ENCODE measurements around the gene ASTN1. TPM values are rescaled to one million over a fixed set of nuclear protein-coding genes. Genes with fewer than 3 reads are reported as not detected.

ASTN1 gene
- total RNA-seq, 1 experiment from 2014 or later: not detected

DNA sequence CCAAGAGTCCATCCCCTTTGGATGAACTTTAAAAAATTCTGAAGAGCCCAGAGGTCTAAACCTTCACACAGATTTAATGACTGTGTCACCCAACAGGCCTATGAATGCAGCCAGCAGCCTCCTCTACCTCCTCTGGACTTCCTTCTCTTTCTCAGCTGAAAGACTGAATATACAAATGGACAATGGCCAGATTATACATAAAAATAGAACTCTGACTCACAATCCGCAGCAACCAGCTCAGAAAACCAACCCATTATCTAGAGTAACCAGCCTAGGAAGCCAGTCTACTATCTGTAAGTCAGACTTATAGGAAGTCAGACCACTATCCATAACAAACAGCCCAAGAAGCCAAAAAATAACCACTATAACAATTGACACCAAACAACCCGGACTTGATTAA, 224.5 kb downstream of the ASTN1 start:
- H3K9me2 ChIP-seq (replicated peaks; ENCODE audit: low read length): no peaks in the 10 kb centered on the region
- H3K4me2 ChIP-seq (ENCODE audit: low read length): no peak overlapping the region
- no peaks in the 10 kb centered on the region for H3K9me3 ChIP-seq (ENCODE audit: low read length)
- BruUV-seq (replicated peaks): no TSS peak
- DNase-seq (peak; percentile 8), ATAC-seq (no peak)
- H3K4me1 ChIP-seq (ENCODE audit: insufficient read depth, low read length): no peaks in the 10 kb centered on the region
- ChIA-PET POLR2A (ENCODE audit: unreplicated experiment) (no interaction called here), CTCF (no interaction called here)
- no peaks in the 10 kb centered on the region for H3F3A ChIP-seq (ENCODE audit: low read length, unreplicated experiment)
- H3K36me3 ChIP-seq (ENCODE audit: low read depth, low read length): no peaks in the 10 kb centered on the region
- no peaks in the 10 kb centered on the region for H4K20me1 ChIP-seq (ENCODE audit: low read length)
- no peaks in the 10 kb centered on the region for H3K27me3 ChIP-seq (ENCODE audit: low read length)
- intact Hi-C loops (cut with micrococcal nuclease): no loop called here
- no peak overlapping the region for H3K9ac ChIP-seq (ENCODE audit: low read length)
- H3K4me3 ChIP-seq (ENCODE audit: low read length): no peak overlapping the region
- no peak overlapping the region for H3K27ac ChIP-seq (ENCODE audit: low read length)
- TF ChIP-seq, protein P1, sequence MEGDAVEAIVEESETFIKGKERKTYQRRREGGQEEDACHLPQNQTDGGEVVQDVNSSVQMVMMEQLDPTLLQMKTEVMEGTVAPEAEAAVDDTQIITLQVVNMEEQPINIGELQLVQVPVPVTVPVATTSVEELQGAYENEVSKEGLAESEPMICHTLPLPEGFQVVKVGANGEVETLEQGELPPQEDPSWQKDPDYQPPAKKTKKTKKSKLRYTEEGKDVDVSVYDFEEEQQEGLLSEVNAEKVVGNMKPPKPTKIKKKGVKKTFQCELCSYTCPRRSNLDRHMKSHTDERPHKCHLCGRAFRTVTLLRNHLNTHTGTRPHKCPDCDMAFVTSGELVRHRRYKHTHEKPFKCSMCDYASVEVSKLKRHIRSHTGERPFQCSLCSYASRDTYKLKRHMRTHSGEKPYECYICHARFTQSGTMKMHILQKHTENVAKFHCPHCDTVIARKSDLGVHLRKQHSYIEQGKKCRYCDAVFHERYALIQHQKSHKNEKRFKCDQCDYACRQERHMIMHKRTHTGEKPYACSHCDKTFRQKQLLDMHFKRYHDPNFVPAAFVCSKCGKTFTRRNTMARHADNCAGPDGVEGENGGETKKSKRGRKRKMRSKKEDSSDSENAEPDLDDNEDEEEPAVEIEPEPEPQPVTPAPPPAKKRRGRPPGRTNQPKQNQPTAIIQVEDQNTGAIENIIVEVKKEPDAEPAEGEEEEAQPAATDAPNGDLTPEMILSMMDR (conservative IDR thresholded peaks at IDR 0.05; ENCODE audit: low read depth, low read length): no peak
- TF ChIP-seq EZH2 (IDR thresholded peaks at IDR 0.05; ENCODE audit: low read length, unreplicated experiment): no peak
- no peak for TF ChIP-seq EZH2phosphoT487 (IDR thresholded peaks at IDR 0.05; ENCODE audit: borderline replicate concordance, low read length)
- no peaks in the 10 kb centered on the region for H3K79me2 ChIP-seq (ENCODE audit: low read length)
- H2AFZ ChIP-seq (ENCODE audit: low read length): no peak overlapping the region

DNA sequence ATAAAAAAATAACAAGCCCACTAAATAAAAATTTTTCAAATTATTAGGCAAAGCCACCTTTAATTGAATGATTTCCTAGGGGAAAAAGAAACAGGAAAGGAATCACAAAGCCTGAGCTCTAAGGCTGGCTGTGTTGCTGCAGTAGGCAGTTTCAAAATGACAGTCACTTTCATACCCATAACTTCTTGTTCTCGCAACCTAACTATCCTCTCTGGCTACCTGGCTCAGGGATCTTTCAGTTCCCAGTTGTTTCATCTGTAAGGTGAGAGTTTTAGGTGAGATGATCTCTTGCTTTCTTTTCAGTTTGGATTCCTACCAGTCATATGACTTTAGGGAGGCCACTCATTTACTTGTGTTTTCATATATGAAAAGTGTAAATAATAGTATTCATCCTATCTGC, 226.1 kb downstream of the ASTN1 start:
- H3K27me3 ChIP-seq (ENCODE audit: low read length): no peaks in the 10 kb centered on the region

DNA sequence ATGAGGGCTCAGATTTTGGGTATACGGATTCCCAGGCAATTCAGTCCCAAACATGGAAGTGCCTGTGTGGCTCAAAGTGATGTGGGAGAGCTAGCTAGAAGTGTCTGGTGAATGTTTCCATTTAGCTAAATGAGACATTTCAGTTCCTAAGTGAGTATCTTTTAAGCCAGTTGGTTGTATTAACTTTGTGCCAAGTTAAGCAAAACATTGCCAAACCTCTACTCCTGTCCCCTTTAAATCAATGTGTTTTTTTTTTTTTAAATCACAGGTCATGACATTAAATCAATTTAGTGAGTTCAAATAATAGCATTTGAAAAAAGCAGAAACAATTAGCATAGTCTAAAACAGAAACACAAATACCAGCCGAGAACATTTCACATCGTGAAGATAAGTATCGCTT, 230.1 kb downstream of the ASTN1 start:
- Histone ChIP-seq H3K27ac (ENCODE audit: low read length) (no peak overlapping the region), H3K27me3 (ENCODE audit: low read length) (no peaks in the 10 kb centered on the region), H2AFZ (ENCODE audit: low read length) (no peak overlapping the region), H3K9me2 (replicated peaks; ENCODE audit: low read length) (no peaks in the 10 kb centered on the region), H3F3A (ENCODE audit: low read length, unreplicated experiment) (no peaks in the 10 kb centered on the region), H3K79me2 (ENCODE audit: low read length) (no peaks in the 10 kb centered on the region), H3K4me1 (ENCODE audit: insufficient read depth, low read length) (no peaks in the 10 kb centered on the region), H3K9me3 (ENCODE audit: low read length) (no peaks in the 10 kb centered on the region), H3K4me3 (ENCODE audit: low read length) (no peak overlapping the region), H3K4me2 (ENCODE audit: low read length) (no peak overlapping the region), H3K9ac (ENCODE audit: low read length) (no peak overlapping the region), H4K20me1 (ENCODE audit: low read length) (no peaks in the 10 kb centered on the region), H3K36me3 (ENCODE audit: low read depth, low read length) (no peaks in the 10 kb centered on the region)
- ATAC-seq (no peak), DNase-seq (no peak)
- TF ChIP-seq, protein P1 (conservative IDR thresholded peaks at IDR 0.05; ENCODE audit: low read depth, low read length): no peak
- TF ChIP-seq EZH2phosphoT487 (IDR thresholded peaks at IDR 0.05; ENCODE audit: borderline replicate concordance, low read length) (no peak), EZH2 (IDR thresholded peaks at IDR 0.05; ENCODE audit: low read length, unreplicated experiment) (no peak)
- intact Hi-C loops (cut with micrococcal nuclease): no loop called here
- no TSS peak for BruUV-seq (replicated peaks)
- POLR2A ChIA-PET (ENCODE audit: unreplicated experiment): no interaction called here
- CTCF ChIA-PET: no interaction called here

More for the DNA sequence above, 226.1 kb downstream of the ASTN1 start:
- ATAC-seq: no peak
- H3K27ac ChIP-seq (ENCODE audit: low read length): no peak overlapping the region
- ChIA-PET CTCF (no interaction called here), POLR2A (ENCODE audit: unreplicated experiment) (no interaction called here)
- H3K36me3 ChIP-seq (ENCODE audit: low read depth, low read length): no peaks in the 10 kb centered on the region
- TF ChIP-seq EZH2phosphoT487 (IDR thresholded peaks at IDR 0.05; ENCODE audit: borderline replicate concordance, low read length): no peak
- TF ChIP-seq, protein P1 (conservative IDR thresholded peaks at IDR 0.05; ENCODE audit: low read depth, low read length): no peak
- TF ChIP-seq EZH2 (IDR thresholded peaks at IDR 0.05; ENCODE audit: low read length, unreplicated experiment): no peak
- H2AFZ ChIP-seq (ENCODE audit: low read length): no peak overlapping the region
- H3K79me2 ChIP-seq (ENCODE audit: low read length): no peaks in the 10 kb centered on the region
- no peak overlapping the region for H3K4me2 ChIP-seq (ENCODE audit: low read length)
- no peaks in the 10 kb centered on the region for H3F3A ChIP-seq (ENCODE audit: low read length, unreplicated experiment)
- no peak for DNase-seq
- H4K20me1 ChIP-seq (ENCODE audit: low read length): no peaks in the 10 kb centered on the region
- no peak overlapping the region for H3K9ac ChIP-seq (ENCODE audit: low read length)
- intact Hi-C loops (cut with micrococcal nuclease): no loop called here
- no peaks in the 10 kb centered on the region for H3K9me3 ChIP-seq (ENCODE audit: low read length)
- no peaks in the 10 kb centered on the region for H3K9me2 ChIP-seq (replicated peaks; ENCODE audit: low read length)
- BruUV-seq (replicated peaks): no TSS peak
- H3K4me1 ChIP-seq (ENCODE audit: insufficient read depth, low read length): no peaks in the 10 kb centered on the region
- H3K4me3 ChIP-seq (ENCODE audit: low read length): no peak overlapping the region
